HepG2 (cell line): ENCODE data around the gene KARS1. TPM values are rescaled to one million over a fixed set of nuclear protein-coding genes. Genes with fewer than 3 reads are reported as not detected.

ENCODE experiments used
- CREM ChIP-seq, 2 experiments: sonication (generic) in 1 of 2; formaldehyde crosslinking in 1 of 2; IDR thresholded peaks; 2 replicates each; pipeline versions ENCODE4 v1.4.0 to v1.6.1; 2016 to 2020; ENCODE audit warnings: antibody characterized with exemption in 1 of 2, mild to moderate bottlenecking in 1 of 2, missing genetic modification reagents in 1 of 2
- CTCF ChIP-seq: sonication (generic); formaldehyde crosslinking; IDR thresholded peaks from 2 replicates; pipeline ENCODE4 v1.5.0; 2020; ENCODE audit warnings: mild to moderate bottlenecking, missing genetic modification reagents, moderate library complexity
- ETV5 ChIP-seq: IDR thresholded peaks from 2 replicates; pipeline ENCODE4 v1.6.1; 2018; ENCODE audit warnings: missing biosample characterization, missing genetic modification reagents, inconsistent platforms, borderline replicate concordance
- KDM6A ChIP-seq: IDR thresholded peaks from 2 replicates; pipeline ENCODE4 v1.6.1; 2016; ENCODE audit warnings: low read depth
- NCOR1 ChIP-seq: fragments of 200-600 bp; sonication (generic); IDR thresholded peaks from 2 replicates; pipeline ENCODE4 v1.7.0; 2017; ENCODE audit warnings: antibody characterized with exemption, low read length, borderline replicate concordance
- RAD21 ChIP-seq: fragments of 450-650 bp; formaldehyde crosslinking; IDR thresholded peaks from 2 replicates; pipeline ENCODE4 v1.5.0; 2020; ENCODE audit warnings: mild to moderate bottlenecking
- RBM22 ChIP-seq: fragments of 200-400 bp; formaldehyde crosslinking; optimal IDR thresholded peaks from 2 replicates; pipeline ENCODE3; 2017; ENCODE audit warnings: mild to moderate bottlenecking, low read length, moderate library complexity
- SATB2 ChIP-seq: sonication (generic); formaldehyde crosslinking; IDR thresholded peaks from 2 replicates; pipeline ENCODE4 v1.5.0; 2020; ENCODE audit warnings: missing genetic modification reagents
- SCMH1 ChIP-seq: sonication (generic); formaldehyde crosslinking; IDR thresholded peaks from 2 replicates; pipeline ENCODE4 v1.9.0; 2021; ENCODE audit warnings: missing genetic modification reagents, mild to moderate bottlenecking, borderline replicate concordance
- SMC3 ChIP-seq: IDR thresholded peaks from 2 replicates; pipeline ENCODE4 v1.6.1; 2011; ENCODE audit warnings: low read length, improper control_type of control experiment
- SSRP1 ChIP-seq: IDR thresholded peaks from 2 replicates; pipeline ENCODE4 v1.6.1; 2016; ENCODE audit warnings: control low read depth
- STAG1 ChIP-seq: sonication (generic); formaldehyde crosslinking; IDR thresholded peaks from 2 replicates; pipeline ENCODE4 v1.4.0; 2020; ENCODE audit warnings: missing genetic modification reagents
- XRCC5 ChIP-seq: fragments of 200-400 bp; formaldehyde crosslinking; optimal IDR thresholded peaks from 2 replicates; pipeline ENCODE3; 2017; ENCODE audit warnings: mild to moderate bottlenecking, low read length
- ZBTB43 ChIP-seq: sonication (generic); formaldehyde crosslinking; conservative IDR thresholded peaks from 2 replicates; pipeline ENCODE4 v1.4.0; 2020; ENCODE audit warnings: missing genetic modification reagents
- ZNF484 ChIP-seq: sonication (generic); formaldehyde crosslinking; IDR thresholded peaks from 2 replicates; pipeline ENCODE4 v1.5.1; 2020; ENCODE audit warnings: mild to moderate bottlenecking, low read depth, missing genetic modification reagents, borderline replicate concordance
- ZNF512B ChIP-seq: sonication (generic); formaldehyde crosslinking; IDR thresholded peaks from 2 replicates; pipeline ENCODE4 v1.5.1; 2020; ENCODE audit warnings: missing genetic modification reagents, mild to moderate bottlenecking, borderline replicate concordance
- ZNF580 ChIP-seq: IDR thresholded peaks from 2 replicates; pipeline ENCODE4 v1.6.1; 2016; ENCODE audit warnings: low read depth, borderline replicate concordance
- ZNF800 ChIP-seq: sonication (generic); formaldehyde crosslinking; IDR thresholded peaks from 2 replicates; pipeline ENCODE4 v1.4.0; 2020; ENCODE audit warnings: missing genetic modification reagents
- polyA plus RNA-seq, 8 experiments: library from polyadenylated mRNA; depleted of rRNA in 3 of 8; stranded (reverse) in 7 of 8; unstranded in 1 of 8; fragments of >200 nt; fragmentation: Illumina TruSeq in 4 of 8; extraction: Trizol in 4 of 8; gene quantifications; 2 replicates each; pipeline versions ENCODE4 v1.2.1 to v1.2.3, GENCODE V29; 2011 to 2016; ENCODE audit warnings: low read depth in 4 of 8, missing spikeins in 1 of 8, mixed read lengths in 1 of 8; ENCODE audit not compliant: insufficient read depth in 1 of 8
- total RNA-seq, 5 experiments: library from RNA; depleted of rRNA; stranded (reverse); fragments of >200 nt; fragmentation: Illumina TruSeq; extraction: Trizol; gene quantifications; 2 replicates each; pipeline ENCODE4 v1.2.3, GENCODE V29; 2016; ENCODE audit warnings: low read depth in 1 of 5

KARS1 gene
- total and polyA plus RNA-seq, 2 of the 13 experiments (the other 11 are each of a cell fraction or from before 2014, with no cell fraction given): 141 to 276 TPM

GRCh38 chr16:75621170-75621477 is 26.3 kb downstream of the KARS1 start (continued):
- TF ChIP-seq ZNF484 (CRISPR knock-in tag): no peak
- TF ChIP-seq SCMH1 (CRISPR knock-in tag): no peak
- no peak for TF ChIP-seq RBM22
- no peak for TF ChIP-seq ZNF580 (CRISPR knock-in tag)
- TF ChIP-seq SATB2 (CRISPR knock-in tag): no peak
- TF ChIP-seq KDM6A: no peak
- TF ChIP-seq ZBTB43 (CRISPR knock-in tag): no peak
- TF ChIP-seq XRCC5: no peak
- TF ChIP-seq SSRP1: peak; percentile 55; the same call in 1 of the 2 replicates
- peak; percentile 61 for TF ChIP-seq CTCF (CRISPR knock-in tag)
- no peak for TF ChIP-seq ZNF800
- peak; percentile 72 for TF ChIP-seq STAG1
- TF ChIP-seq CREM (IDR thresholded peaks at IDR 0.05): 0 out of 2 replicates have a peak, but pooled peaks have one; percentile 18
- TF ChIP-seq CREM (CRISPR knock-in tag; IDR thresholded peaks at IDR 0.05): no peak
- no peak for TF ChIP-seq ETV5 (CRISPR knock-in tag)
- TF ChIP-seq RAD21 (CRISPR knock-in tag): peak; percentile 51
- TF ChIP-seq ZNF512B (CRISPR knock-in tag): no peak
- 0 out of 2 replicates have a peak, but pooled peaks have one; percentile 21 for TF ChIP-seq NCOR1
- peak; percentile 44; the same call in 1 of the 2 replicates for TF ChIP-seq SMC3
